Activated CD8-positive, alpha-beta T cell treated with anti-CD3 and anti-CD28 coated beads for 36 hours (primary cell): ENCODE results near the gene TWIST1. TPM values are rescaled to one million over a fixed set of nuclear protein-coding genes. Genes with fewer than 3 reads are reported as not detected.

Source experiments
- ATAC-seq: fragments of 200-7000 bp; cut with Tn5 transposase; one replicate; pipeline ENCODE4 v1.10.0; 2021; ENCODE audit warnings: mild to moderate bottlenecking, moderate library complexity
- CTCF ChIA-PET: fragments of 350-600 bp; sonication (Branson Sonifier 250); formaldehyde crosslinking; loops from one replicate; lab custom pipeline; 2021; ENCODE audit warnings: antibody characterized with exemption; lab: Charles Lee
- POLR2A ChIA-PET: fragments of 350-600 bp; sonication (Branson Sonifier 250); formaldehyde crosslinking; loops from one replicate; lab custom pipeline; 2021; ENCODE audit warnings: antibody characterized with exemption; lab: Charles Lee
- DNase-seq: peaks from one replicate; pipeline ENCODE4 v3.0.0-alpha.2; 2020
- H3K27ac Mint-ChIP-seq: one replicate; pipeline ENCODE4 v1.8.0; 2021; ENCODE audit warnings: mild to moderate bottlenecking, mixed read lengths
- H3K27me3 Mint-ChIP-seq: one replicate; pipeline ENCODE4 v1.8.0; 2021; ENCODE audit warnings: mixed read lengths
- H3K36me3 Mint-ChIP-seq: one replicate; pipeline ENCODE4 v1.8.0; 2021; ENCODE audit warnings: low read depth, mixed read lengths
- H3K4me1 Mint-ChIP-seq: one replicate; pipeline ENCODE4 v1.8.0; 2021; ENCODE audit warnings: low read depth, mixed read lengths
- H3K4me3 Mint-ChIP-seq: one replicate; pipeline ENCODE4 v1.8.0; 2021; ENCODE audit warnings: mild to moderate bottlenecking, moderate library complexity, mixed read lengths
- H3K9me3 Mint-ChIP-seq: one replicate; pipeline ENCODE4 v1.8.0; 2021; ENCODE audit warnings: mixed read lengths
- intact Hi-C: fragments of 100-400 bp; cut with micrococcal nuclease; formaldehyde crosslinking; loops from one replicate; pipeline ENCODE4 v1.10.0; 2022
- total RNA-seq, 2 experiments: library from RNA; stranded (reverse); gene quantifications; one replicate each; pipeline ENCODE4 v1.2.3, GENCODE V29; 2021
- TF ChIP-seq, protein P1 (sequence below): fragments of 200-600 bp; IDR thresholded peaks from one replicate; pipeline ENCODE4 v1.8.0; 2022; ENCODE audit warnings: antibody characterized with exemption, mild to moderate bottlenecking

Gene TWIST1
- total RNA-seq, result under 1 TPM in 1 of 2 experiments, not detected in 1; 0.20 TPM

- ATAC-seq, result peak; percentile 58
- Mint-ChIP-seq H3K4me1 (peaks cover 2% of the 10 kb centered on the region), H3K27ac (no peak within 1 kb of the TSS), H3K4me3 (no peak within 1 kb of the TSS), H3K27me3 (peaks cover 59% of the 10 kb centered on the region), H3K36me3 (no peaks in the 10 kb centered on the region), H3K9me3 (no peaks in the 10 kb centered on the region)
- TF ChIP-seq, protein P1, sequence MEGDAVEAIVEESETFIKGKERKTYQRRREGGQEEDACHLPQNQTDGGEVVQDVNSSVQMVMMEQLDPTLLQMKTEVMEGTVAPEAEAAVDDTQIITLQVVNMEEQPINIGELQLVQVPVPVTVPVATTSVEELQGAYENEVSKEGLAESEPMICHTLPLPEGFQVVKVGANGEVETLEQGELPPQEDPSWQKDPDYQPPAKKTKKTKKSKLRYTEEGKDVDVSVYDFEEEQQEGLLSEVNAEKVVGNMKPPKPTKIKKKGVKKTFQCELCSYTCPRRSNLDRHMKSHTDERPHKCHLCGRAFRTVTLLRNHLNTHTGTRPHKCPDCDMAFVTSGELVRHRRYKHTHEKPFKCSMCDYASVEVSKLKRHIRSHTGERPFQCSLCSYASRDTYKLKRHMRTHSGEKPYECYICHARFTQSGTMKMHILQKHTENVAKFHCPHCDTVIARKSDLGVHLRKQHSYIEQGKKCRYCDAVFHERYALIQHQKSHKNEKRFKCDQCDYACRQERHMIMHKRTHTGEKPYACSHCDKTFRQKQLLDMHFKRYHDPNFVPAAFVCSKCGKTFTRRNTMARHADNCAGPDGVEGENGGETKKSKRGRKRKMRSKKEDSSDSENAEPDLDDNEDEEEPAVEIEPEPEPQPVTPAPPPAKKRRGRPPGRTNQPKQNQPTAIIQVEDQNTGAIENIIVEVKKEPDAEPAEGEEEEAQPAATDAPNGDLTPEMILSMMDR, result no peak
- ChIA-PET CTCF (no interaction called here), POLR2A (no interaction called here)
- DNase-seq, result no peak
- intact Hi-C loops, result loop anchor here (10.0 kb wide), 1 partner anchor 1678 kb away; no protein-coding TSS in a partner anchor
Observed at GRCh38 chr7:19117091-19117869, at the start of gene TWIST1. Gene TWIST1, minus strand, starts transcription at chr7:19117636. Its CDS starts 315 bp downstream, at chr7:19117321.

GRCh38 chr7:19161671-19162070, 44.2 kb upstream of the TWIST1 start:
- intact Hi-C loops, result no loop called here
- H3K4me1 Mint-ChIP-seq, result no peaks in the 10 kb centered on the region
- ChIA-PET CTCF (no interaction called here), POLR2A (no interaction called here)
- H3K4me3 Mint-ChIP-seq, result no peak overlapping the region
- no peak for ATAC-seq
- TF ChIP-seq, protein P1, result no peak
- no peaks in the 10 kb centered on the region for H3K36me3 Mint-ChIP-seq
- no peak overlapping the region for H3K27ac Mint-ChIP-seq
- no peaks in the 10 kb centered on the region for H3K27me3 Mint-ChIP-seq
- no peak for DNase-seq
- H3K9me3 Mint-ChIP-seq, result no peaks in the 10 kb centered on the region

GRCh38 chr7:19146699-19147098, 29.3 kb upstream of the TWIST1 start:
- Mint-ChIP-seq H3K4me3 (no peak overlapping the region), H3K4me1 (no peaks in the 10 kb centered on the region), H3K9me3 (peaks cover 1% of the 10 kb centered on the region), H3K27ac (no peak overlapping the region), H3K27me3 (peaks cover 28% of the 10 kb centered on the region), H3K36me3 (no peaks in the 10 kb centered on the region)
- DNase-seq, result no peak
- CTCF ChIA-PET, result no interaction called here
- TF ChIP-seq, protein P1, result no peak
- POLR2A ChIA-PET, result interaction anchor here (0.7 kb wide), 1 partner anchor 9 kb away, joined by 3 read pairs; no protein-coding TSS in a partner anchor
- ATAC-seq, result no peak
- intact Hi-C loops, result no loop called here

GRCh38 chr7:19145434-19146115, 28.1 kb upstream of the TWIST1 start:
- no peaks in the 10 kb centered on the region for H3K36me3 Mint-ChIP-seq
- no peak overlapping the region for H3K27ac Mint-ChIP-seq
- ATAC-seq, result no peak
- intact Hi-C loops, result no loop called here
- TF ChIP-seq, protein P1, result no peak
- POLR2A ChIA-PET, result no interaction called here
- H3K4me1 Mint-ChIP-seq, result no peaks in the 10 kb centered on the region
- no peaks in the 10 kb centered on the region for H3K9me3 Mint-ChIP-seq
- no peak for DNase-seq
- CTCF ChIA-PET, result interaction anchor here (1.2 kb wide), 1 partner anchor 23 kb away, joined by 3 read pairs; no protein-coding TSS in a partner anchor
- H3K27me3 Mint-ChIP-seq, result peaks cover 28% of the 10 kb centered on the region
- no peak overlapping the region for H3K4me3 Mint-ChIP-seq
